HEK293 (cell line): ENCODE data around the gene FAM162B.
A peak's percentile ranks its signal among the peaks of the same experiment; 100 is the strongest.

Experiments used
- CTCF ChIA-PET: fragments of 350-600 bp; formaldehyde crosslinking; extraction: SDS; loops from one replicate; lab custom pipeline; 2021; ENCODE audit warnings: antibody characterized with exemption; lab: Yijun Ruan, JAX
- POLR2A ChIA-PET: fragments of 300-600 bp; formaldehyde crosslinking; extraction: SDS; loops from one replicate; lab custom pipeline; 2020; ENCODE audit warnings: antibody characterized with exemption, inconsistent platforms; lab: Yijun Ruan, JAX
- H3K27ac ChIP-seq: fragments of 200-500 bp; sonication (Bioruptor generic); 2 replicates; pipeline ENCODE4 v1.5.1; 2014; ENCODE audit warnings: low read depth, low read length, control low read depth, inconsistent platforms; ENCODE audit errors: extremely low read depth
- H3K36me3 ChIP-seq, 2 experiments: fragments of 200-500 bp in 1 of 2; sonication (Bioruptor generic) in 1 of 2; 1 replicate in 1 of 2; 2 replicates in 1 of 2; pipeline ENCODE4 v1.5.1; 2014 to 2017; ENCODE audit warnings: inconsistent platforms in 2 of 2, low read length in 2 of 2; ENCODE audit not compliant: control insufficient read depth in 2 of 2, insufficient read depth in 1 of 2
- H3K4me1 ChIP-seq: fragments of 200-500 bp; sonication (Bioruptor generic); 2 replicates; pipeline ENCODE4 v1.5.1; 2014; ENCODE audit warnings: mild to moderate bottlenecking, low read length, inconsistent platforms; ENCODE audit not compliant: control insufficient read depth, insufficient read depth
- H3K4me3 ChIP-seq: 2 replicates; pipeline ENCODE4 v1.5.1; 2011; ENCODE audit warnings: low read depth, mild to moderate bottlenecking, control low read depth, low read length, moderate library complexity
- H3K9me3 ChIP-seq: fragments of 200-500 bp; sonication (Bioruptor generic); 2 replicates; pipeline ENCODE4 v1.5.1; 2014; ENCODE audit warnings: low read depth, low read length, inconsistent platforms; ENCODE audit not compliant: control insufficient read depth, insufficient read depth
- FEZF1 ChIP-seq: fragments of 450-650 bp; formaldehyde crosslinking; IDR thresholded peaks from 2 replicates; pipeline ENCODE4 v1.5.1; 2016; ENCODE audit warnings: missing biosample characterization, missing genetic modification characterization
- GFI1B ChIP-seq: fragments of 450-650 bp; formaldehyde crosslinking; IDR thresholded peaks from 2 replicates; pipeline ENCODE4 v1.5.1; 2016; ENCODE audit warnings: missing biosample characterization, missing genetic modification characterization
- HOXA7 ChIP-seq: sonication (generic); formaldehyde crosslinking; IDR thresholded peaks from 2 replicates; pipeline ENCODE4 v1.8.1; 2022; ENCODE audit warnings: missing genetic modification reagents, borderline replicate concordance
- KLF10 ChIP-seq: fragments of 450-650 bp; IDR thresholded peaks from 2 replicates; pipeline ENCODE4 v1.5.1; 2018; ENCODE audit warnings: missing biosample characterization, mild to moderate bottlenecking, missing genetic modification characterization
- KLF9 ChIP-seq: fragments of 450-650 bp; formaldehyde crosslinking; IDR thresholded peaks from 2 replicates; pipeline ENCODE4 v1.5.1; 2016; ENCODE audit warnings: missing biosample characterization, missing genetic modification characterization, low read depth
- OVOL3 ChIP-seq: fragments of 450-650 bp; formaldehyde crosslinking; IDR thresholded peaks from 2 replicates; pipeline ENCODE4 v1.5.1; 2016; ENCODE audit warnings: missing biosample characterization, missing genetic modification characterization
- SETDB1 ChIP-seq: IDR thresholded peaks from one replicate; pipeline ENCODE4 v1.6.1; 2017; ENCODE audit warnings: mild to moderate bottlenecking, low read length, moderate library complexity, mixed read lengths; ENCODE audit not compliant: insufficient read length
- SP2 ChIP-seq: fragments of 450-650 bp; formaldehyde crosslinking; IDR thresholded peaks from 2 replicates; pipeline ENCODE4 v1.5.1; 2016; ENCODE audit warnings: missing biosample characterization, missing genetic modification characterization
- ZBTB20 ChIP-seq: fragments of 450-650 bp; formaldehyde crosslinking; IDR thresholded peaks from 2 replicates; pipeline ENCODE4 v1.5.1; 2016; ENCODE audit warnings: missing biosample characterization, missing genetic modification characterization
- ZBTB7A ChIP-seq: fragments of 450-650 bp; formaldehyde crosslinking; IDR thresholded peaks from 2 replicates; pipeline ENCODE4 v1.5.1; 2016; ENCODE audit warnings: low read depth, missing biosample characterization, missing genetic modification characterization
- ZNF214 ChIP-seq: fragments of 450-650 bp; formaldehyde crosslinking; IDR thresholded peaks from 2 replicates; pipeline ENCODE4 v1.5.1; 2017; ENCODE audit warnings: missing biosample characterization, mild to moderate bottlenecking, missing genetic modification characterization, borderline replicate concordance
- ZNF561 ChIP-seq: fragments of 450-650 bp; IDR thresholded peaks from 2 replicates; pipeline ENCODE4 v1.5.1; 2018; ENCODE audit warnings: missing biosample characterization, missing genetic modification characterization, borderline replicate concordance
- ZNF621 ChIP-seq: fragments of 450-650 bp; formaldehyde crosslinking; IDR thresholded peaks from 2 replicates; pipeline ENCODE4 v1.5.1; 2017; ENCODE audit warnings: missing biosample characterization, missing genetic modification characterization
- ZNF623 ChIP-seq: fragments of 450-650 bp; formaldehyde crosslinking; IDR thresholded peaks from 2 replicates; pipeline ENCODE4 v1.5.1; 2016; ENCODE audit warnings: missing biosample characterization, missing genetic modification characterization
- ZNF626 ChIP-seq: fragments of 450-650 bp; sonication (Bioruptor Pico); formaldehyde crosslinking; IDR thresholded peaks from 2 replicates; pipeline ENCODE4 v1.5.1; 2018; ENCODE audit warnings: missing biosample characterization, missing genetic modification characterization, inconsistent platforms
- ZNF654 ChIP-seq: fragments of 450-650 bp; formaldehyde crosslinking; IDR thresholded peaks from 2 replicates; pipeline ENCODE4 v1.5.1; 2016; ENCODE audit warnings: low read depth, missing biosample characterization, missing genetic modification characterization
- ZXDB ChIP-seq: fragments of 450-650 bp; formaldehyde crosslinking; IDR thresholded peaks from 2 replicates; pipeline ENCODE4 v1.5.1; 2016; ENCODE audit warnings: missing biosample characterization, missing genetic modification characterization
- TF ChIP-seq, protein P1 (sequence below): fragments of 450-650 bp; formaldehyde crosslinking; conservative IDR thresholded peaks from 2 replicates; pipeline ENCODE4 v1.5.1; 2016; ENCODE audit warnings: low read depth, missing biosample characterization, missing genetic modification characterization
- TF ChIP-seq, protein P2 (sequence below): fragments of 450-650 bp; formaldehyde crosslinking; IDR thresholded peaks from 2 replicates; pipeline ENCODE4 v1.5.1; 2016; ENCODE audit warnings: missing biosample characterization, missing genetic modification characterization

Gene FAM162B

DNA sequence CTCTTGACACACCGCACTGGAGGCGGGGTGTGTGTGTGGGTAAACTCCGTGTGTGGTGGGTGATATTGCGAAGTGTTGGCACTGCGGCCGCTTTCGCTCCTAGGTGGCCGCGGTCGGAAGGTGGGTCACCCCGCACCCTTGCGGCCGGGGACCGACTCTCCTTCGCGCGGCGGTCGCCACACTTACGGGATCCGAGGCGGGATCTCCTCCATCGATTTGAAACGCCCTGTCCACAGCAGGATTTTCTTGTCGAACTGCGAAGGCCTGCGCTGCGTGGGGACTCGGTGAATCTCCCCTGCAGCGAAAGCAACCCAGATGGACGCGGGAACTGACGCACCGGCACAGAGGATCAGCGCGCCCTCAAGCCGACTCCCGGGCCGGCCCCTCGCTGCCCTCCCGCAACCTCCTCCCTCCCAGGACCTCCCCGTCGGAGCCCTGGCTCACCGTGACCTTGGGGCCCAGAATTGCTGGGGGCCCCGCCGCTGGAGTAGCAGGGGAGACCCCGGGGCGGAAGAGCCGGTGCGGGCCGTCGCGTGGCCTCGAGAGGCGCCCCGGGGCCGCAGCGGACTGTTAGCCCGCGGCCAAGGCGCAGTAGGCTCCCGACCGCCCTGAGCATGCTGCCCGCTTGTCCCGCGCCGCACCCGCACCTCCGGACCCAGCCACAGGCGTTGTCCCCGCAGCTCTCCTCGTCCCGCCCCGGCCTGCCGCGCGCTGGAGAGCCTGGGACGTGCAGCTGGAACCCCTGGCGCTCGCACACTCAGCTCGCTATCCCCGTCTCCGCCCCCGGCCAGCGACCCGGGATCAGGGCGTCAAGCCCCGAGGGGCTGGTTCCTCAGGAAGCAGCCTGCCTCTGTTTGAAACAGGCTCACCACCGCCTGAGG lies at the start of gene FAM162B:
FAM162B (minus strand) TSS at position 759 of the 881 bp plus-strand sequence; CDS start at position 616, 143 bp downstream.
- ChIA-PET POLR2A (no interaction called here), CTCF (interaction anchor here (1.0 to 4.7 kb wide), 2 partner anchors 14 to 203 kb away, joined by 3 to 27 read pairs; no protein-coding TSS in a partner anchor)
- Histone ChIP-seq H3K4me3 (peak within 1 kb of the TSS; percentile 46), H3K36me3 (no peaks in the 10 kb centered on the region), H3K4me1 (no peaks in the 10 kb centered on the region), H3K9me3 (no peaks in the 10 kb centered on the region), H3K27ac (no peak within 1 kb of the TSS; the same call in 1 of the 2 replicates)
- TF ChIP-seq ZXDB (no peak), SP2 (no peak), FEZF1 (tag by site-specific recombination) (no peak), ZNF561 (tag by site-specific recombination) (no peak), OVOL3 (no peak), GFI1B (no peak), ZNF621 (no peak), ZNF214 (no peak)
- TF ChIP-seq, protein P1, sequence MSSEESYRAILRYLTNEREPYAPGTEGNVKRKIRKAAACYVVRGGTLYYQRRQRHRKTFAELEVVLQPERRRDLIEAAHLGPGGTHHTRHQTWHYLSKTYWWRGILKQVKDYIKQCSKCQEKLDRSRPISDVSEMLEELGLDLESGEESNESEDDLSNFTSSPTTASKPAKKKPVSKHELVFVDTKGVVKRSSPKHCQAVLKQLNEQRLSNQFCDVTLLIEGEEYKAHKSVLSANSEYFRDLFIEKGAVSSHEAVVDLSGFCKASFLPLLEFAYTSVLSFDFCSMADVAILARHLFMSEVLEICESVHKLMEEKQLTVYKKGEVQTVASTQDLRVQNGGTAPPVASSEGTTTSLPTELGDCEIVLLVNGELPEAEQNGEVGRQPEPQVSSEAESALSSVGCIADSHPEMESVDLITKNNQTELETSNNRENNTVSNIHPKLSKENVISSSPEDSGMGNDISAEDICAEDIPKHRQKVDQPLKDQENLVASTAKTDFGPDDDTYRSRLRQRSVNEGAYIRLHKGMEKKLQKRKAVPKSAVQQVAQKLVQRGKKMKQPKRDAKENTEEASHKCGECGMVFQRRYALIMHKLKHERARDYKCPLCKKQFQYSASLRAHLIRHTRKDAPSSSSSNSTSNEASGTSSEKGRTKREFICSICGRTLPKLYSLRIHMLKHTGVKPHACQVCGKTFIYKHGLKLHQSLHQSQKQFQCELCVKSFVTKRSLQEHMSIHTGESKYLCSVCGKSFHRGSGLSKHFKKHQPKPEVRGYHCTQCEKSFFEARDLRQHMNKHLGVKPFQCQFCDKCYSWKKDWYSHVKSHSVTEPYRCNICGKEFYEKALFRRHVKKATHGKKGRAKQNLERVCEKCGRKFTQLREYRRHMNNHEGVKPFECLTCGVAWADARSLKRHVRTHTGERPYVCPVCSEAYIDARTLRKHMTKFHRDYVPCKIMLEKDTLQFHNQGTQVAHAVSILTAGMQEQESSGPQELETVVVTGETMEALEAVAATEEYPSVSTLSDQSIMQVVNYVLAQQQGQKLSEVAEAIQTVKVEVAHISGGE (tag by site-specific recombination): no peak

DNA sequence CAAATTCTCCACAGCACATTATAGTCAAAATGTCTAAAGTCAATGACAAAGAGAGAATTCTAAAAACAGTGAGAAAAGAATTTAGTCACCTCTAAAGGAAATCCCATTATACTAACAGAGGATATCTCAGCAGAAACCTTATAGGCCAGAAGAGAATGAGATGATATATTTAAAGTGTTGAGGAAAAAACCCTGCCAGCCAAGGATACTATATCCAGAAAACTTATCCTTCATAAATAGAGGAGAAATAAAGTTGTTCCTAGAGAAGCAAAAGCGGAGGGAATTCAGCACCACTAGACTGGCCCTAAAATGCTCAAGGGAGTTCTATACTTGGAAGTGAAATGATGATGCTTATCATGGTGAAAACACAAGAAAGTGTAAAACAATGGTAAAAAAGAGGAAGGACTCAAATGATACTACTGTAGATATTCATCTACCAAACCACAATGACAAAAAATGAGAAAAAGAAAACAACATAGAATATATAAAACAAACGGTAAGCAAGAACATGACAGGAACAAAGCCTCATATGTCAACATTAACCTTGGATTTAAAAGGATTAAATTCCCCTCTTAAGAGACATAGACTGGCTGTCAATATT lies 46.6 kb upstream of the FAM162B start:
- POLR2A ChIA-PET: no interaction called here
- Histone ChIP-seq H3K4me1 (no peaks in the 10 kb centered on the region), H3K4me3 (no peak overlapping the region), H3K9me3 (no peaks in the 10 kb centered on the region), H3K27ac (no peak overlapping the region), H3K36me3 (no peaks in the 10 kb centered on the region)
- TF ChIP-seq SETDB1 (peak; percentile 95), HOXA7 (no peak), ZNF623 (no peak), ZBTB20 (tag by site-specific recombination) (no peak)
- TF ChIP-seq, protein P1 (tag by site-specific recombination): no peak
- CTCF ChIA-PET: no interaction called here

DNA sequence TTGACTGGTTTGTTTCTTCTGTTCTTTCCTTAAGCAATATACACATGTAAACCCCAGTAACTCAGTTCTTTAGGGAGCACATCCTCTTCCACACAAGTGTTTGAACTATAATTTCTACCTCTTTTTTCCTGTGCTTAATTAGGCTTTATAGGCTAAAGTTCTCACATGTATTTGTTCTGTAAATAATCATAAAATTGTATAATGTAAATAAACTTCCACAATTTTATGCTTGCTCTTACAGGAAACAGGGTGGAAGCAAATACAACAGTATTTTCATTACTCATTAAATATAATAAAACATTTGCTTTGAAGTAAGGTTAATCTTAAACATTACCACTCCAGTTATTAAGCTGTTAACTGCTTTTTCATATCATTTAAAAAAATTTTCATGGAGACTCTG lies 36.5 kb upstream of the FAM162B start:
- no peak overlapping the region for H3K27ac ChIP-seq
- H3K4me1 ChIP-seq: no peaks in the 10 kb centered on the region
- H3K4me3 ChIP-seq: no peak overlapping the region
- CTCF ChIA-PET: interaction anchor here (0.6 to 0.7 kb wide), 2 partner anchors 34 to 166 kb away, joined by 3 read pairs; no protein-coding TSS in a partner anchor
- H3K9me3 ChIP-seq: no peaks in the 10 kb centered on the region
- H3K36me3 ChIP-seq: no peaks in the 10 kb centered on the region
- POLR2A ChIA-PET: no interaction called here
- no peak for TF ChIP-seq KLF10 (tag by site-specific recombination)
- TF ChIP-seq ZNF621: no peak
- TF ChIP-seq KLF9 (tag by site-specific recombination): no peak
- no peak for TF ChIP-seq ZNF626 (tag by site-specific recombination)
- TF ChIP-seq ZNF654 (tag by site-specific recombination): no peak
- TF ChIP-seq, protein P2, sequence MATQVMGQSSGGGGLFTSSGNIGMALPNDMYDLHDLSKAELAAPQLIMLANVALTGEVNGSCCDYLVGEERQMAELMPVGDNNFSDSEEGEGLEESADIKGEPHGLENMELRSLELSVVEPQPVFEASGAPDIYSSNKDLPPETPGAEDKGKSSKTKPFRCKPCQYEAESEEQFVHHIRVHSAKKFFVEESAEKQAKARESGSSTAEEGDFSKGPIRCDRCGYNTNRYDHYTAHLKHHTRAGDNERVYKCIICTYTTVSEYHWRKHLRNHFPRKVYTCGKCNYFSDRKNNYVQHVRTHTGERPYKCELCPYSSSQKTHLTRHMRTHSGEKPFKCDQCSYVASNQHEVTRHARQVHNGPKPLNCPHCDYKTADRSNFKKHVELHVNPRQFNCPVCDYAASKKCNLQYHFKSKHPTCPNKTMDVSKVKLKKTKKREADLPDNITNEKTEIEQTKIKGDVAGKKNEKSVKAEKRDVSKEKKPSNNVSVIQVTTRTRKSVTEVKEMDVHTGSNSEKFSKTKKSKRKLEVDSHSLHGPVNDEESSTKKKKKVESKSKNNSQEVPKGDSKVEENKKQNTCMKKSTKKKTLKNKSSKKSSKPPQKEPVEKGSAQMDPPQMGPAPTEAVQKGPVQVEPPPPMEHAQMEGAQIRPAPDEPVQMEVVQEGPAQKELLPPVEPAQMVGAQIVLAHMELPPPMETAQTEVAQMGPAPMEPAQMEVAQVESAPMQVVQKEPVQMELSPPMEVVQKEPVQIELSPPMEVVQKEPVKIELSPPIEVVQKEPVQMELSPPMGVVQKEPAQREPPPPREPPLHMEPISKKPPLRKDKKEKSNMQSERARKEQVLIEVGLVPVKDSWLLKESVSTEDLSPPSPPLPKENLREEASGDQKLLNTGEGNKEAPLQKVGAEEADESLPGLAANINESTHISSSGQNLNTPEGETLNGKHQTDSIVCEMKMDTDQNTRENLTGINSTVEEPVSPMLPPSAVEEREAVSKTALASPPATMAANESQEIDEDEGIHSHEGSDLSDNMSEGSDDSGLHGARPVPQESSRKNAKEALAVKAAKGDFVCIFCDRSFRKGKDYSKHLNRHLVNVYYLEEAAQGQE (tag by site-specific recombination): no peak
- TF ChIP-seq ZBTB7A (tag by site-specific recombination): no peak
